ENCODE results near the gene KLC4. TPM values are rescaled to one million over a fixed set of nuclear protein-coding genes. Genes with fewer than 3 reads are reported as not detected.
A peak's percentile ranks its signal among the peaks of the same experiment; 100 is the strongest.

The KLC4 gene
- total RNA-seq, 1 experiment from 2014 or later = 17.5 TPM

GRCh38 chr6:43016176-43016942 lies 43.1 kb upstream of the KLC4 start:
- no TSS peak for BruUV-seq (replicated peaks)
- Mint-ChIP-seq H3K27me3 (ENCODE audit: insufficient read depth, unreplicated experiment) (no peaks in the 10 kb centered on the region), H3K36me3 (ENCODE audit: insufficient read depth, unreplicated experiment) (peaks cover 35% of the 10 kb centered on the region), H3K27ac (ENCODE audit: low read depth, unreplicated experiment) (no peak overlapping the region), H3K4me3 (ENCODE audit: unreplicated experiment) (peak overlapping the region; percentile 39), H3K4me1 (ENCODE audit: insufficient read depth, unreplicated experiment) (peaks cover 32% of the 10 kb centered on the region), H3K9me3 (ENCODE audit: unreplicated experiment) (no peaks in the 10 kb centered on the region)
- ChIA-PET CTCF (interaction anchor here (0.6 to 2.7 kb wide), 7 partner anchors 27 to 156 kb away, joined by 3 to 11 read pairs (median 3); no protein-coding TSS in a partner anchor), POLR2A (interaction anchor here (0.5 to 4.9 kb wide), 6 partner anchors 9 to 322 kb away, joined by 3 to 53 read pairs (median 4); partner anchors contain the start of genes CUL7, KLC4 and MRPL2)
- DNase-seq (ENCODE audit: unreplicated experiment) = no peak
- intact Hi-C loops (cut with micrococcal nuclease) = no loop called here
- TF ChIP-seq, protein P1, sequence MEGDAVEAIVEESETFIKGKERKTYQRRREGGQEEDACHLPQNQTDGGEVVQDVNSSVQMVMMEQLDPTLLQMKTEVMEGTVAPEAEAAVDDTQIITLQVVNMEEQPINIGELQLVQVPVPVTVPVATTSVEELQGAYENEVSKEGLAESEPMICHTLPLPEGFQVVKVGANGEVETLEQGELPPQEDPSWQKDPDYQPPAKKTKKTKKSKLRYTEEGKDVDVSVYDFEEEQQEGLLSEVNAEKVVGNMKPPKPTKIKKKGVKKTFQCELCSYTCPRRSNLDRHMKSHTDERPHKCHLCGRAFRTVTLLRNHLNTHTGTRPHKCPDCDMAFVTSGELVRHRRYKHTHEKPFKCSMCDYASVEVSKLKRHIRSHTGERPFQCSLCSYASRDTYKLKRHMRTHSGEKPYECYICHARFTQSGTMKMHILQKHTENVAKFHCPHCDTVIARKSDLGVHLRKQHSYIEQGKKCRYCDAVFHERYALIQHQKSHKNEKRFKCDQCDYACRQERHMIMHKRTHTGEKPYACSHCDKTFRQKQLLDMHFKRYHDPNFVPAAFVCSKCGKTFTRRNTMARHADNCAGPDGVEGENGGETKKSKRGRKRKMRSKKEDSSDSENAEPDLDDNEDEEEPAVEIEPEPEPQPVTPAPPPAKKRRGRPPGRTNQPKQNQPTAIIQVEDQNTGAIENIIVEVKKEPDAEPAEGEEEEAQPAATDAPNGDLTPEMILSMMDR (IDR thresholded peaks at IDR 0.05; ENCODE audit: unreplicated experiment) = no peak

DNA sequence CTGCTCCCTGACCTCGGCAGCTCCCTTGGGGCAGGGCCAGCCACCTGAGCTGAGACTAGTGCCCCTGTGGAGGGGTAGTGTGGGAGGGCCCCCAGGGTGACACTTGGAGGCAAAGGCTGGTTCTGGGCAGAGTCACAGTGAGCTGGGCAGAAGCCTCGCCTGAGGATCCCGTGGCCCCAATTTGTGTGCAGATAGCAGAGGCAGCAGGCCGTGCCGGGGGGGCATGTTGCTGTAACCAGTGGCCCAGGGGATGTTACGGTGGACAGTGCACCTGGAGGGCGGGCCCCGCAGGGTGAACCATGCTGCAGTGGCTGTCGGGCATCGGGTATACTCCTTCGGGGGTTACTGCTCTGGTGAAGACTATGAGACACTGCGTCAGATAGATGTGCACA lies 42.5 kb upstream of the KLC4 start:
- no peaks in the 10 kb centered on the region for H3K27me3 Mint-ChIP-seq (ENCODE audit: insufficient read depth, unreplicated experiment)
- POLR2A ChIA-PET = interaction anchor here (0.6 to 4.9 kb wide), 4 partner anchors 37 to 321 kb away, joined by 3 to 53 read pairs (median 26); partner anchors contain the start of genes CUL7, KLC4 and MRPL2
- H3K36me3 Mint-ChIP-seq (ENCODE audit: insufficient read depth, unreplicated experiment) = peaks cover 40% of the 10 kb centered on the region
- H3K4me3 Mint-ChIP-seq (ENCODE audit: unreplicated experiment) = no peak overlapping the region
- no peak overlapping the region for H3K27ac Mint-ChIP-seq (ENCODE audit: low read depth, unreplicated experiment)
- BruUV-seq (replicated peaks) = no TSS peak
- no peak for DNase-seq (ENCODE audit: unreplicated experiment)
- CTCF ChIA-PET = interaction anchor here (2.7 kb wide), 1 partner anchor 127 kb away, joined by 11 read pairs; no protein-coding TSS in a partner anchor
- intact Hi-C loops (cut with micrococcal nuclease) = no loop called here
- H3K9me3 Mint-ChIP-seq (ENCODE audit: unreplicated experiment) = no peaks in the 10 kb centered on the region
- peaks cover 31% of the 10 kb centered on the region for H3K4me1 Mint-ChIP-seq (ENCODE audit: insufficient read depth, unreplicated experiment)
- TF ChIP-seq, protein P1 (IDR thresholded peaks at IDR 0.05; ENCODE audit: unreplicated experiment) = no peak

- CTCF ChIA-PET = no interaction called here
- TF ChIP-seq, protein P1 (IDR thresholded peaks at IDR 0.05; ENCODE audit: unreplicated experiment) = no peak
- Mint-ChIP-seq H3K27me3 (ENCODE audit: insufficient read depth, unreplicated experiment) (no peaks in the 10 kb centered on the region), H3K9me3 (ENCODE audit: unreplicated experiment) (no peaks in the 10 kb centered on the region), H3K27ac (ENCODE audit: low read depth, unreplicated experiment) (peak overlapping the region; percentile 16), H3K4me1 (ENCODE audit: insufficient read depth, unreplicated experiment) (peaks cover 17% of the 10 kb centered on the region), H3K36me3 (ENCODE audit: insufficient read depth, unreplicated experiment) (peaks cover 41% of the 10 kb centered on the region), H3K4me3 (ENCODE audit: unreplicated experiment) (no peak overlapping the region)
- intact Hi-C loops (cut with micrococcal nuclease) = no loop called here
- POLR2A ChIA-PET = interaction anchor here (0.7 kb wide), 2 partner anchors 40 to 91 kb away, joined by 3 to 4 read pairs; partner anchors contain the start of genes KLC4 and MRPL2
- no TSS peak for BruUV-seq (replicated peaks)
- no peak for DNase-seq (ENCODE audit: unreplicated experiment)
Measured at GRCh38 chr6:43019152-43019551, 40.3 kb upstream of the KLC4 start.

DNA sequence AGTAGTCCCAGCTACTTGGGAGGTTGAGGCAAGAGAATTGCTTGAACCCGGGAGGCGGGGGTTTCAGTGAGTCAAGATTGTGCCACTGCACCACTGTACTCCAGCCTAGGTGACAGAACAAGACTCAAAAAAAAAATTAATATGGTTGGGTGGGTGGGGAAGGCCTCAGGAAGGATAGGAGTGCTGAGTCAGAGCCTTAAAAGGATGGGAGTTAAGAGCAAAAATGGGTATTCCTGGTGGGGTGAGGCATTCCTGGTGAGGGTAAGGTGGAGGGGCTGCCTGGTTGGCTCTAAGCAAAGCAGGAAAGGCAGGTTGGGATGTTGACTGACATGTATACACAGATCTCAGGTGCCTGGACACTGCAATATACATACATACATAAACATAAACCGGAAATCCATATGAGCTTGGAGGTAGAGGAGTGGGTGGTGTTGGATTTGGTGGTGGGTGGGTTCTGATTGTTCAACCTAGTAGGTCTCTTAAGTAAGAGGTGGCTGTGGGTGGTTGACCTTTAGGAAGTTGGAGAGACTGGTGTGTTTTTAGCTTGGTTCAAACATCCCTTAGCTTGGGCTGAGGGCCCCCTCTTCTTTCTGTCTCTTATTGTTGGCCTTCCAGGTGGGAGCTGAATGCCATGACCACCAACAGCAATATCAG lies 39.3 kb upstream of the KLC4 start:
- Mint-ChIP-seq H3K36me3 (ENCODE audit: insufficient read depth, unreplicated experiment) (peaks cover 42% of the 10 kb centered on the region), H3K9me3 (ENCODE audit: unreplicated experiment) (no peaks in the 10 kb centered on the region), H3K27ac (ENCODE audit: low read depth, unreplicated experiment) (no peak overlapping the region), H3K4me3 (ENCODE audit: unreplicated experiment) (no peak overlapping the region), H3K27me3 (ENCODE audit: insufficient read depth, unreplicated experiment) (no peaks in the 10 kb centered on the region), H3K4me1 (ENCODE audit: insufficient read depth, unreplicated experiment) (peaks cover 15% of the 10 kb centered on the region)
- intact Hi-C loops (cut with micrococcal nuclease) = no loop called here
- POLR2A ChIA-PET = interaction anchor here (0.7 to 3.4 kb wide), 12 partner anchors 12 to 273 kb away, joined by 3 to 35 read pairs (median 7); partner anchors contain the start of genes CNPY3, CUL7, CUL9 and KLC4
- CTCF ChIA-PET = interaction anchor here (0.6 to 1.2 kb wide), 6 partner anchors 13 to 151 kb away, joined by 3 to 5 read pairs (median 4); no protein-coding TSS in a partner anchor
- TF ChIP-seq, protein P1 (IDR thresholded peaks at IDR 0.05; ENCODE audit: unreplicated experiment) = no peak
- DNase-seq (ENCODE audit: unreplicated experiment) = no peak
- BruUV-seq (replicated peaks) = no TSS peak

All from MCF 10A (cell line).